CD4-positive, alpha-beta T cell treated with Interleukin-17A for 1 hour (primary cell): ENCODE measurements around the gene DLG4.
"Not testable (repeated sequence)": the region's sequence is repeated elsewhere in the genome, so short reads cannot be mapped to it uniquely, and the experiment has no call there.

Source experiments
- DNase-seq: peaks from one replicate; pipeline ENCODE4 v3.0.0-alpha.2; 2020

Gene DLG4

DNA sequence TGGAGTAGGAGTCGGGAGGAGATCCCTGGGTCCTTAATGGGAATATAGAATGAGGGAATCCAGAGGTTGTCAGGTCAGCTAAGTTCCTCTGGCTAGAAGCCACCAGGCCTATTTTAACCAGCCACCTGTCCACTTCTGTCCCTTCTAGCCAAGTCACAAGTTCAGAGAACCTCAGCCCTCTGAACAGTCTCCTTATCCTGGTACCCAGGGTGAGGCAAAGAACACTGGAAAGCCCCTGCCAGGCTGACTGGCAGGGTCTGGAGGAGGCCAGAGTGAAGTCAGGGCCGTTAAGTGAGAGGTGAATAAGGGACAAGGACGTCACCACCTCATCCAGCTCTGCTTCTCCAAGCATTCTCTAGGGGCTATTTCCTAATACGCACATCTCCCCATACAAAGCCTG, 29.2 kb upstream of the DLG4 start:
- DNase-seq = no peak

DNA sequence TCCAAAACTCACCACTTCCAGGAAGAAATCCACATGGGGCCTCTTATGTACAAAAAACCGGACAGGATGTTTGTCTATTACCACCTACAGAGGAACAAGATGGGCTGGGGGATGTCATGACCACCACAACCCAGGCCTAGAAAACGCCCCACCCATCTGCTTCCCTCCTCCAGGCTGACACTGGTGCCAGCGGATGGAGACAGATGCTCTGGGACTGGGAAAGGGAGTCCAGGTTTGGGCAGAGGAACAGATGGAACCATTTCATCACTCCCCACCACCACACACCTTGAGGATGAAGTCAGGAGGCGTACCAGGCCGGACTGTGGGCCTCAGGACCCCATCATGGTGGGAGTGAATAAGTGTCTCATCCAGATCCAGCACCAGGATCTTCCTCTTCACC, 27.1 kb upstream of the DLG4 start:
- DNase-seq = no peak

DNA sequence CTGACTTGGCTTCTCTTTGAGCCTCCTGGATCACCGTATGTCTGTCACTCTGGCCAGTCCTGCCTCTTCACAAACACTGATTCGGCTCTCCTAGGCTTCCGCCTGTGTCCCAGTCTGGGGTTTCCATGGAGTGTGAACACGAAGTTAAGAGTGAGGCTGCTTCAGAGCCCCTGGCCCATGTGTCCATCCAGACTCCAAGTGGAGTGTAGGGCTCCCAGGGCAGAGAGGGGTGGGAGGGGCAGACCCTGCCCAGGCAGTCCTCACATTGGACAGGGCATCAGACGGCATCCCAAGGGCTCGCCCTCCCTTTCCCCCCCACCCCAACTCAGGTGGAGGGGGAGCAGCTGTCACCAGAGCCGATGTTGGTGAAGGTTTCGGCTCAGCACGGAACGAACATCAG, 24.2 kb upstream of the DLG4 start:
- DNase-seq = not testable (repeated sequence)

DNA sequence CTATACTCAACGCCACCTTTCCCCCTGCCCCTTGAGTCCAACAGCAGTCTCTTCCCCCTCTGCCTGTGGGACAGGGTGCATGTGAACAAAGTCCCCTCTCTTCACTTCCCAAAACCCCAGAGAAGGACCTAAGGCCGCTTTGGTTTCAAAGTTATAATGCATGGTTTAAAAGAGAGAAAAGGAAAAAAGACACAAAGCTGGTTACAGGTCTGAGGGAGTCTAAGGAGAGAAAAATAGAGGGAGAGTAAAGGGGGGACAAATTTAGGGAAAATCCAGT, 23.8 kb upstream of the DLG4 start:
- DNase-seq = no peak

DNA sequence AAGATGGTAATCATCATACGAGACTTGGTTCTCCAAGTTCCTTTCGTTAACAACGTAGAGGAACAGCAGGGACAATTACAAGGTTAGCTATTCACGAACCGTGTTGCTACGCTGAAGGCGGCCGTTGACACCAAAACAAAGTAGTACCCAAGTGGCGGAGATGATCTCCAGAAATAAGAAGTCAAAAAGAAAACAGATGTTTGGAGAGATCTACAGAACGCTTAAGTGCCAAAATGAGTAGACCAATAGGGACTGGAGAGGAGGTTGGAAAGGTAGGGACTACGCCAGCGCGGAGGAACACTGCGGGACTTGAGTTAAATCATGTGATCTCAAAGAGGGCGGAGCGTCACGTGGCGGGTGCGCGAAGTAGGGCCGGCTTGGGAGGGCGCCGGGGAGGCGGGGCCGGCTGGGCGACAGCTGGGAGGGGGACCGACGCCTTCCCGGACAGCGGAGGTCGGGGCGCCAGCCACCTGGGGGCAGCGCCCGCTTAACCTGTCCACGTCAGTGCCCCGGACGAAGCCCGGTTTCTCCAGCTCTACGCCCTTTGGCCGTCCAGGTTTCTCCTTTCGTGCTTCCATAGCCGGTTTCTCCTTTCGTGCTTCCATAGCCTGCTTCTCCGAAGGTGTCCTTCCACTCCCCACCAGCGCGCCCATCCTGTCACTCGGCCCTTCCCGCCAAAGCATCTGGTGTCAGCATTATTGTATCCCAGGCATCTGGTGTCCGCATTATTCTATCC, 23.2 kb upstream of the DLG4 start:
- DNase-seq = peak; percentile 95

DNA sequence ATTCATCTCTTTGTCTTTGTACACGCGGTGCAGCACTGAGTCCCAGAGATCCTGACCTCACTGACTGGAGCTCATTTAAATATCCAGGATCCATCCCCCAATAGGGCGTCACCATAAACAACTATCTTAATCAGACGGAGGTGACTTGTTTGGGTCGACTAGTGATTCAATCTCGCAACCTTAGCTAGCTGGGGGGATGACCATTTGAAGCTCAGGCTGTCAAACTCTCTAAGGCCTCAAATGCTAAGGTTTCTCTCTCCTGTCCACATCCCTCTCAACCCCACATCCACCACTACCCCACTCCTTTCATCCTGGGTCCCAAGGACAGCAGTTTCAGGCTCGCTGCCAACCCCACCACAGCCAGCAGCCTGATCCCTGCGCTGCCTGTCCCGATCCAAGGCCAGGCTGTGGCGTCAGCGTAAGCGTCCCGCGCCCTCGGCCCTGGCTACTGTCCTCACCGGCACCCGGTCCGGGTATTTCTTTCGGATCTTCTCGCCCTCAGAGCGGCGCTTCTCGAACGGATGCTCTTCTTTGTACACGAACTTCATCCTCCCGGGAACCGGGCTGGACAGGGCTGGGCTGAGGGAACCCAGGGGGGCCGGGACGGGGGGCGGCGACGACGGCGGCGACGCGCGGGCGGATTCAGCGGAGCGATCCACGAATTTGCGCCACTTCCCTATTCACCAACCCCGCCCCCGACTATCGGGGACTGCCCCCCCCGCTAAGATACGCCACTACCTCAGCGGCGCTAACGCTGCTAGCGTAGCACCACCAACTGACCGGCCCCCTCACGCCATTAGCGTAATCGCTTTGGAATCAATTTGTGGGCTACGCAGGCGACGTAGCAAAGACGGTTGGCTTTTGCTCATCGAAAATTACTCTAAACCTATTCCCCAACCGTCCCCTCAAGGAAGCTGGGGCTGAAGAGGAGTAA, 22.4 kb upstream of the DLG4 start, which contains the start of gene GABARAP:
Gene GABARAP (minus strand): TSS at position 667 of the 934 bp plus-strand sequence. CDS start 119 bp downstream, at position 548.
- peak; percentile 95 for DNase-seq

DNA sequence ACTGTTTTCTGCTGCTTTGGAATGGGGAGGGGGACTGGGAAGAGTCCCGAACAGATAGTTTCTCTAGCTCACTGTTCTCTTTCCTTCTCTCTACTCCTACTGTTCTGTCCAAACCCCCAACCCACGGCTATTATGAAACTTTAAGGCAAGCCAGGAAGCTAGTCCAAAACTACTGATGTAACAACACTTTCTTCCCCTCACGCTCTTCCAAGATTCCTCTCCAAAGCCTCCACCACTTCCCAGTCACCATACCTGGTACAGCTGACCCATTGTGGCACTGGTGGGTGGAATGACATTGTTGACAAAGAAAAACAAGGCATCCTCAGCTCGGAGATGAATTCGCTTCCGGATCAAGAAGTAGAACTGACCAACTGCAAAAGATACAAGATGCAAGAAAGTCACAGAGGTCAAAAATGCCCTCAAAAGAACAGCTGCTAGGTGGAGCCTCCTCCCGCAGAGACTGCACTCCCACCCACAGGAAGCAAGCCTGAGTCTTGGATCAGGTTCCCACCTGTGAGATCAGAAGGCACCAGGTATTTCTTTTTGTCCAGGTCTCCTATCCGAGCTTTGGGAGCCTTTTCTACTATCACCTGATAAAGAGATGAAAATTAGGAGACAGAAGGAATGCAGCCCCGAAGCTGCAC, 21.6 kb upstream of the DLG4 start:
- no peak for DNase-seq

DNA sequence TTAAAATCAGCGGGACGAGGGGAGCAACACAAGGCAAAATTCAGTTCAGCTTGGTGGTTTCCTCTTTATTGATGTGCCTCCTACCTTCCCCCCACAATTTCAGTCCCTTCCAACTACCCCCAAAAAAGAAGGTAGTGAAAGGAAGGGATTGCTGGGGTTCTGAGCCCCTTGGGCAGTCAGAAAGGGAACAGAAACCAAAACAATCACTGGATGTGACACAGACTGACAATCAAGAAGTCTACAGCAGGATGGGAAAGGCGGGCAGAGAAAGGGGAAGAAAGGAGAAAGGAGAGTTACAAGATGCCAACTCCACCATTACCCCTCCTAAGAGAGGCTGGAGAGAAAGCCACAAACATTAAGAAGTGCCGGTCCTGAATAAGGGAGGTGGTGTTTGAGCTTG, 20.7 kb upstream of the DLG4 start:
- no peak for DNase-seq

DNA sequence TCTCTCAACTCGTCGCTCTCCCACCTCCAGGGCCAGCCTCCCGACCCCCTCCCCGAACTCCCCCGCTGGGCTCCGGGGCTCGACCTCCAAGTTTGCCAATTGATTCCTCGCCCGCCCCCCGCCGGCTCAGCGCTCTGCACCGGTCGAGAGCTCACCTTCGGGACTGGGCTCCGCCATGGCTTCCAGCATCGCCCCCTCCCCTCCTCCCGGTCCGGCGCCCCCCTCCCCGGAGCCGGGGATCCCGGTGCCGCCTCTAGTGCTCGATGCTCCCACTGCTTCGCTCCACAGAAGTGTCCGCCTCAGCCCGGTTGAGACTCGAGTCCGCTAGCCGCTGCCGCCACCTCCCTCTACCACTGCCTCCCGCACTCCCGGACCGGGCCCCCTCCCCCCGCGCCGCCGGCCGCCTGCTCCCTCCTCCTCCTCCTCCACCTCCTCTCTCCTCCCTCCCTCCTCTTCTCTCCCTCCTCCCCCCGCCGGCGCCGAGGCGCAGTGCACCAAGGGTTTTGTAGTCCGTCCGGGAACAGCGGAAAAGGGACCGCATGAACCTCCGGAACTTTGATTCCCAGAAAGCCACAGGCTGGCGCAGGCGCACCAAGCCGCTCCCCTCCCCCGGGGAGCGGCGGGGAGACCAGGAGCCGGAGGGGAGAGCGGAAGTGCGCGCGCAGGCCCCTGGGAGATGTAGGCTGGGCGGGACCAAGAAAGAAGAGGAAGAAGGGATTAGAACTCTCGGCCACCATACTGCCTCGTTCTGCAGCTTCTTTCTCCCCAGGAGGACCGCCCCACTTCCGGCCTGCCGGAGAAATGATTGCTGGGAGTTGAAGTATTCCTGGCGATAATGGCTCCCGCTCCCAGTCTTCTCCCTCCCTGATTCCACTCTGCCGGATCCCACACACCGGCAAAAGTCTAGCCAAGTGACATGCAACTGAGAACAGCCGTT, 19.7 kb upstream of the DLG4 start, which contains the start of gene PHF23:
Gene PHF23 (minus strand): TSS at position 367 of the 937 bp plus-strand sequence. CDS start 178 bp downstream, at position 189.
- DNase-seq = peak; percentile 99

DNA sequence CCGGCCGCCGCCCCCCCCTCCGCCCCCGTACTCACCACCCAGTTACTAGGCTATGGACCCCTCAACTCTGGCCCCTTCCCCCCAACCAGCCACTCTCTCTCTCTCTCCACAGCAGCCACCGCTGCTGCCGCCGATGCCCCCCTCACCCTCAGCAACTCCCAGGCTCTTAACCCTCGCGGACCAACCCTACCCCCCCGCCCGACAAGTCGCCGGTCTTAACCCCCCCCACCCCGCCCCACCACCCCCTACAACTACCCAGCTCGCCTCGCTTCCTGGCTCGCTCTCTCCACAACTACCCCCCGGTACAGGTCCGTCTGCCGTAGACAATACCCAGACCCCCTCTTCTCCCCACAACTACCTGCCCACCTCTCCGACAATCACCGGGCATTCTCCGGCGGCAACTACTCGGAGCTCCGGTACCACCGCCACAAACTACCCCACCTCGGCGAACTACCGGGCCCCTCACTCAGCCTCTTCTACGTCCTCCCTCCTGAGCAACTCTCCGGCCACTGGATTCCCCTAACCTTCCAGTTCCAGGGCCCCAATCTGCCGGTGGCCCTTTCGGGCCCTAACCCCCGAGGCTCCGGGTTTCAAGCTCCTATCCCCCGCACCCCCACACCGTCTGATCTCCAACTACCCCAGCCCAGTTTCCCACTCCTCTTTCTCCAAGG, 18.9 kb upstream of the DLG4 start:
- DNase-seq = peak; percentile 62

DNA sequence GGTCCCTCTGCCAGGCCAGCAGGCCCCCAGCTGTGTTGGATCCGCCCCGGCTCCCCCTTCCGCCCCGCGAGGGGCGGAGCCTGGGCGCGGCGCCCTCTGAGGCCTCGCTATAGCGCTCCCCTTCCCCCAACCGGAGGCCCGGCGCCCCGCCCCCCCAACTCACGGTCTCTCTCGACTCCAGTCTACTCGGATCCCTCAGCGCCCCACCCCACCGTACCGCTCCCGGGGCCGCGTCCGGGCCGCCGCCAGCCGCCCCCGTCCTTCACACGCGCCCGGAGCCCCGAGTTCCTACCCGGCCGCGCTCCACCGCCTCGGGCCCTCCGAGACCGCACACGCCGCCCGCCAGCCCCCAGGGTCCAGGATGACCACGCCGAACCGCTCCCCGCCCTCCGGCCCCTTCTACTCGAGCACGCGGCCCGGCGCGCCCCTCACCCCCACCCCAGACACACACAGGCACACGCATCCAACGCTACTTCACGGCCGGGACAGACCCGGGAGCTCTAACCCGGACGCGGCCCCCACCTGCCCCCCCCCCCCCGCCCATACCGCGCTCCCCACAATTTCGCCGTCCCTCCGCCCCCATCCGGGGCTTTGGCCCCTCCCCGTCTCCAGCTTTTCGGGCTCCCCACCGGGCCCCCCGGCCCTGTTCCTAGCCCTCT, 18.3 kb upstream of the DLG4 start:
- DNase-seq = peak; percentile 89

DNA sequence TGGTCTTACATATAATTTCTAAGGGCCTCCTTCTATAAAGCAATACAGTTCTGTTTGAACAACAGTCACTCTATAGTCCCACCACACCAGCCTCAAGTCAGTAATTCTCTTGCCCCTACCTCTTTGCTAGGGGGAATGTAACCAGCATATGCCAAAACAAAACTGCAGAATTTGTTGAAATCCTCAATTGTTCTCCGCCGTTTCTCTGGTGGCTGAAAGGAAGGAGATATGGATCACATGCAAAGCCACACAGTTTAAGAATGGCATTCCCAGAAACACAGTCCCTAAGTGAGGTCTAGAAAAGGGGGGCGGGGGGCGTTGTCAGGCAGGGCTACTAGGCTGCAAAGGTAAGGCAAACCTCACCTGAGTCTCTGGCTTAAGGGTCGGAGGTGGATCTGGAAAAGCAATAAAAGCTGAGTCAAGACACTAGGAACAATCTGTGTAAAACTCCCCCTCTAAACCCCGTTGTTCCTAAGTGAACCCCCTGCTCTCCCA, 17.7 kb upstream of the DLG4 start:
- no peak for DNase-seq

DNA sequence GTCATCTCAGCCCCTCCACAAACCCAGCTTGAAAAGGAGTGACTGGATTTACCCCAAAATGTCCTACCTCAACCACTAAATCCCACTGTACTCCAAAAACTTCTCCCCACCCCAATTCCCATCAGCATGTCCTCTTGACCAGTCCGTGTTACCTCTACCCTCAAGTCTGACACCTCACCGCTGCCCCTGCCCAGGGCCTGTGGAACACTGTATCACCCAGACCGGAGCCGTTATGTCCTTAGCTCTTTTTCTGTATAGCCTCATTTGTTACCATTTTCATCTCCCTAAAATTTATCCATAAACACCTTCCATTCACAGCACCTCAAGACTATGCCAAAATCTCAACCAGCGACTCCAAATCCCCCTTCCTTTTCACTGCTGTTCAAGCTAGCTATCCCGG, 17.2 kb upstream of the DLG4 start:
- no peak for DNase-seq

DNA sequence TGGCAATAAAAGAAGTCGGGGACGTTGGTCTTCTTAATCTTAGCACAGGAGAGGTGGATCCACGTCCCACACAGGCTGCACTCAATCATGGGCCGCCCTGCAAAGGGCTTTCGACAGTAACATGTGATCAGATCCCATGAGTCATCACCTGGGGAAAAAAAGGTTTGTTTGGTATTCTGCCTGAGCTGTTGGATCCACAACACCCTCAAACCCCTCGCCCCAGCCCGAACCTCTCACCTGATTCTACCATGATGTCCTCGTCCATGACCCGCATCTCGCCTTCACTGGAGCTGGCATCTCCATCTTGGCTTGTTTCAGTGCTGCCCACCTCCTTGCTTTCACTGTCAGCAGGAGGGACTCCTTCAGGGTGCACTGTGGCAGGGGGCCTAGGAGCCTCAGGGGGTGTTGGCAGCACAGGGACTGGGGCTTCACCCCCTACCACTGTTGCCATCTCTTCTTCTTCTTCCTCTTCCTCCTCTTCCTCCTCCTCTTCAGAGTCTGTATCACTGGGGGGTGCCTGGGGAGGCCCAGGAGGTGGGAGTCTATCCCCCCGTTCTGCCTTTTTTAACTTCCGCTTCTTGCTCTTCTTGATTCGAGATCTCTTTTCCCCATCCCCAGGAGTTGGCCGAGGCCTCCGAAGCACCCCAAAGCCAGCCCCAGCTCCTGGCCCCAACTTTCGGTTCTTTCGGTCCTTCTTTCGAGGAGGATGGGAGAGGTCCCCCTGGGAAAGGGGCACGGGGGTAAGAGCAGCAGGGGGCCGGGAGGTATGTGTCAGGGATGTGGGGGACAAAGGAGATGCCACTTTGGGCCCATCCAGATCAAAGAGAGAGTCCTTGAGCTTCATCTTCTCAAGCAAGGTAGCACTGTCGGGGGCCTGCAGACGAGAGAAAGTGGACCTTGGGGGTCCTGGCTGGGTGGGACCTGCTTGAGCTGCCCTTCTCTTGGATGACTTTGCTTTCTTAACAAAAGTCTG, 16.3 kb upstream of the DLG4 start:
- DNase-seq = no peak

DNA sequence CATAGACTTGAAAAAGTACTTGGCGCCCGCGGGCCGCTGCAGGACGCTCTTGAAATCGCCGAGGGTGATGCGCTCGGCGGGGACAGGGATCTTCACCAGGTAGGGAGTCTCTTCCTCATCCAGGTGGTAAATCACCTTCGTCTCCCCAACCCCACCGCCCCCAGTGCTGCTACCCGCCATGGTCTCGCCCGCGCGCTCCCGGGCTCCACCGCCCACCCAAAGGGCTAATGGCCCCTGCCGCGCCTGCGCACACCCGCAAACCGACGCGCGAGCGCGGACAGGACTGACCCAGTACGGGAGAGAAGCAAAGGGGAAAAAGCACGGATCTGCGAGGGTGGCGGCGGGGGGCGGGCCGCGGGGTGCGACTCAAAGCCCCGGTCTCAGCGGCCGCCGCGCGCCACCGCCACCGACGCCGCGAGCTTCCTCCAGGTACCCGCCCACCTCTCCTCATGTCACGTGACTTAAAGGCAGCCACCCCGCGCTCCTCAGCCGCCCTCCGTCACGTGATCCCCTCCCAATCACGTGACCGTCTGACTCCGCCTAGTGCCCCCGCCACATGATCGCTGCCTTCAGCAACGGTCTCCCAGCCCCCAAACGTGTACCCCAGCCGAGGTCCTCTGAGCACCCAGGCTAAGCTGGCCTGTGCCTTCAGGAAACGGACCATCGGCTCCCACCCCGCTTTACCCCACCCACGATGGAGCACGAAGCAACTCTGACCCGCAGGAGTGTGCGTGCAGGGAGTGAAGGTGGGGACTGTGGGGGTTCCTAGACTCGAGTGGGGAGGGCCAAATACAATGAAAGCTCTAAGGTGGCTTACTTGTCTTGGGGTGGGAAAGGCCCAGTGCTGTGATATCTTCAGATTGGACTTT, 14.7 kb upstream of the DLG4 start, which contains the start of gene DVL2:
Gene DVL2 (minus strand): TSS at position 435 of the 869 bp plus-strand sequence. CDS start 255 bp downstream, at position 180.
- DNase-seq = peak; percentile 96

DNA sequence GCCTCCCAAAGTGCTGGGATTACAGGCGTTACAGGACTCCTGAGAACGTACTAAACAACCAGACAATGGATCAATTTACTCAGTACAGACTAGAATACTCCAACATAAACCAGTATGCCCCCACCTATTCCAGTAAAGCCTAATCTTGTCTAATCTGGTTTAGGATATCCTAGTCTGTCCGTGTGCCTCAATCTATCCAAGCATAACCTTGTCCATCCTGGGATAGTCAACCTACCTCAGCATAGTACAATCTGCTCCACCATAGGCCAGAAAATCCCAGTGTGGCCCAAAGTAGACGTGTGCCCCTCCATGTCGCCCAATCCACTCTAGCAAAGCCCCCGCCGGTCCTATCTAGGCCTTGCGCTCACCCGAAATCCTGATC, 14.1 kb upstream of the DLG4 start:
- no peak for DNase-seq

DNA sequence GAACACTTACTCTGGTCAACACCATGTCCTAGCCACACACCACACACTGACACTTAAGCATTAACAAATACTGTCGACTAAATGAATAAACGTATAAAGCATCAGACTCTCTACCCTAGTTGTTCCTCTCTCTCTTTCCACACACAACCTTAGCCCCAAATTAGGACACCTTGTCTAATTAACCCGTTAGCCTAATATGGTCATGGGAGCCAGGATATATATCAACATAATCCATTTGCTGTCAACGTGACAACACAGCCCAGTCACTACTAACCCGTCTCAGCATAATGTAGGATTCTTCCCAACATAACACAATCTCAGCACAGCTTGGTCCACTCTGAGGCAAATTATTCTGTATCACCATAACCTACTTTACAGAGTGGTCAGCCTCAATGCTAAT, 12.5 kb upstream of the DLG4 start:
- DNase-seq = no peak

DNA sequence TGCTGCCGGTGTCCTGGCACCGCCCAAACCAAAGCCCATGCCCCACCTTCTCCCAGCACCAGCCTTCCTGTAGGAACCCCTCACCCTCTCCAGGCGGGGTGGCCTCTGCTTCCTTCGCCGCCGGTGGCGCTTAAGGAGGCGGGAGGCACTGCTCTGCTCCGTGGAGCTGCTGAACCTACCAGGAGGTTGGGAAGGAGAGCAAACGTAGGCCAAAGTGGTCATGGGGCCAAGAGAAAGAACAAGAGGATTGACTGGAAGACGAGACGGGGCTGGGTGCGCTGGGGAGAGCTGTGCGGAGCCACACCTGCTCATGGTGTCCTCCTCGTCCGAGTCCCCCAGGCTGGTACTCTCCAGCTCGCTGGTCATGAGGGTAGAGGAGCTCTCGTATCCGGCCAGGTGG, 9.9 kb upstream of the DLG4 start:
- DNase-seq = no peak

DNA sequence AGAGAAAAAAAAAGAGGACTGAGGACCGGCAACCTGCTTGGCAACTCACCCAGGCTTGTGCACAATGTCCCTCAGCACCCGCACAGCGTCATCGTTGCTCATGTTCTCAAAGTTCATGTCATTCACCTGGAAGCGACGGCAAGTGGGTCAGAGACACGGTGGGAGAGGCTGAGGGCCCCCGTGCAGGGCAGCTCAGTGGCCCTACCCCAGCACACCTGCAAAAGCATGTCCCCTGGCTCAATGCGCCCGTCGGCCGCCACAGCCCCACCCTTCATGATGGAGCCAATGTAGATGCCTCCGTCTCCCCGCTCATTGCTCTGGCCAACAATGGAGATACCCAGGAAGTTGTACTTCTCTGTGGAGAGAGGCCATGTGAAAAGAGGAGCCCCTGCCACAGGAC, 9.3 kb upstream of the DLG4 start:
- DNase-seq = no peak
